Naive thymus-derived CD4-positive, alpha-beta T cell (primary cell): ENCODE data around the gene LHPP. TPM values are rescaled to one million over a fixed set of nuclear protein-coding genes. Genes with fewer than 3 reads are reported as not detected.

Experiments used
- ATAC-seq: fragments of 150-1000 bp; cut with Tn5 transposase; 2 replicates; pipeline ENCODE4 v1.10.0; 2021; ENCODE audit warnings: mild to moderate bottlenecking, moderate library complexity
- CTCF ChIA-PET: fragments of 350-600 bp; sonication (Branson Sonifier 250); formaldehyde crosslinking; loops from one replicate; lab custom pipeline; 2021; ENCODE audit warnings: antibody characterized with exemption; lab: Charles Lee
- POLR2A ChIA-PET: fragments of 350-600 bp; sonication (Branson Sonifier 250); formaldehyde crosslinking; loops from one replicate; lab custom pipeline; 2021; ENCODE audit warnings: antibody characterized with exemption, inconsistent platforms; lab: Charles Lee
- DNase-seq, 9 donors: peaks; one replicate each; pipeline versions ENCODE4 v3.0.0 to v3.0.0-alpha.2; 2020 to 2022; ENCODE audit warnings: mixed read lengths in 1 of 9
- H3K27ac ChIP-seq: one replicate; pipeline ENCODE4 v1.7.0; 2013; ENCODE audit warnings: mild to moderate bottlenecking, low read depth, low read length, moderate library complexity
- H3K27me3 ChIP-seq, 2 donors: one replicate each; pipeline ENCODE4 v1.7.0; 2013; ENCODE audit warnings: low read length in 2 of 2, mild to moderate bottlenecking in 2 of 2, moderate library complexity in 2 of 2; ENCODE audit not compliant: control insufficient read depth in 2 of 2, insufficient read depth in 2 of 2
- H3K36me3 ChIP-seq, 3 experiments: 1 replicate in 2 of 3; 2 replicates in 1 of 3; pipeline ENCODE4 v1.7.0; 2013; ENCODE audit warnings: low read length in 3 of 3, mild to moderate bottlenecking in 3 of 3, moderate library complexity in 1 of 3; ENCODE audit not compliant: insufficient read depth in 3 of 3, control insufficient read depth in 2 of 3
- H3K4me1 ChIP-seq, 2 donors: one replicate each; pipeline ENCODE4 v1.7.0; 2013; ENCODE audit warnings: low read length in 2 of 2, mild to moderate bottlenecking in 2 of 2, moderate library complexity in 1 of 2; ENCODE audit not compliant: control insufficient read depth in 2 of 2, insufficient read depth in 2 of 2
- H3K4me3 ChIP-seq: 2 replicates; pipeline ENCODE4 v1.7.0; 2013; ENCODE audit warnings: mild to moderate bottlenecking, low read length
- H3K9me3 ChIP-seq, 3 experiments: 1 replicate in 2 of 3; 2 replicates in 1 of 3; pipeline ENCODE4 v1.7.0; 2013; ENCODE audit warnings: low read length in 3 of 3; ENCODE audit not compliant: control insufficient read depth in 2 of 3
- H3K27ac Mint-ChIP-seq, 9 donors: one replicate each; pipeline ENCODE4 v1.8.0; 2020 to 2022; ENCODE audit warnings: mixed read lengths in 9 of 9, mild to moderate bottlenecking in 8 of 9, moderate library complexity in 5 of 9, inconsistent platforms in 2 of 9
- H3K27me3 Mint-ChIP-seq, 5 donors: one replicate each; pipeline ENCODE4 v1.8.0; 2021 to 2022; ENCODE audit warnings: mixed read lengths in 5 of 5, mild to moderate bottlenecking in 1 of 5
- H3K36me3 Mint-ChIP-seq, 5 donors: one replicate each; pipeline ENCODE4 v1.8.0; 2020 to 2022; ENCODE audit warnings: mixed read lengths in 5 of 5, mild to moderate bottlenecking in 3 of 5, inconsistent platforms in 1 of 5
- H3K4me1 Mint-ChIP-seq, 7 donors: one replicate each; pipeline ENCODE4 v1.8.0; 2020 to 2022; ENCODE audit warnings: mixed read lengths in 7 of 7, mild to moderate bottlenecking in 3 of 7, inconsistent platforms in 1 of 7
- H3K4me3 Mint-ChIP-seq, 10 donors: one replicate each; pipeline ENCODE4 v1.8.0; 2020 to 2022; ENCODE audit warnings: mild to moderate bottlenecking in 10 of 10, mixed read lengths in 10 of 10, moderate library complexity in 6 of 10, inconsistent platforms in 2 of 10
- H3K9me3 Mint-ChIP-seq, 11 donors: one replicate each; pipeline ENCODE4 v1.8.0; 2020 to 2022; ENCODE audit warnings: mixed read lengths in 11 of 11, mild to moderate bottlenecking in 4 of 11, inconsistent platforms in 1 of 11, moderate library complexity in 1 of 11
- intact Hi-C, 2 donors: fragments of 100-400 bp; cut with micrococcal nuclease; formaldehyde crosslinking; loops; one replicate each; pipeline ENCODE4 v1.15.1; 2023
- polyA plus RNA-seq, 2 donors: library from polyadenylated mRNA; unstranded; fragments of 300-500 nt; fragmentation: Illumina TruSeq; gene quantifications; one replicate each; pipeline ENCODE4 v1.2.3, GENCODE V29; 2021
- total RNA-seq, 6 experiments: library from RNA in 5 of 6; stranded (reverse) in 5 of 6; gene quantifications; 1 replicate in 5 of 6; 2 replicates in 1 of 6; pipeline ENCODE4 v1.2.3 and lab custom pipeline; 2021 to 2026

LHPP gene
- total and polyA plus RNA-seq, 7 experiments from 2014 or later = 19.8 to 31.2 (median 23.4) TPM

GRCh38 chr10:124640056-124640455 lies 178.4 kb downstream of the LHPP start:
- H3K27ac Mint-ChIP-seq = peak overlapping the region in 7 of 9 donors; percentile 75 to 97 (median 84)
- no peaks in the 10 kb centered on the region for H3K9me3 Mint-ChIP-seq
- DNase-seq (no peak), ATAC-seq (no peak)
- intact Hi-C loops = loop anchor here in 1 of 2 donors (10.0 kb wide), 2 partner anchors 165 to 225 kb away; partner anchors contain the start of genes ABRAXAS2 and OAT
- Histone ChIP-seq H3K27ac (no peak overlapping the region), H3K27me3 (no peaks in the 10 kb centered on the region), H3K36me3 (no peaks in the 10 kb centered on the region), H3K4me1 (peaks cover 46 to 55% of the 10 kb centered on the region in 2 donors), H3K9me3 (no peaks in the 10 kb centered on the region), H3K4me3 (no peak overlapping the region)
- H3K4me3 Mint-ChIP-seq = peak overlapping the region in 3 of 10 donors; percentile 52 to 74 (median 66)
- peaks cover 0 to 17% (median 5%) of the 10 kb centered on the region in 5 donors for H3K36me3 Mint-ChIP-seq
- peaks cover 50 to 92% (median 76%) of the 10 kb centered on the region in 7 donors for H3K4me1 Mint-ChIP-seq
- no peaks in the 10 kb centered on the region for H3K27me3 Mint-ChIP-seq
- ChIA-PET CTCF (interaction anchor here (1.5 kb wide), 1 partner anchor 39 kb away, joined by 3 read pairs; no protein-coding TSS in a partner anchor), POLR2A (interaction anchor here (0.8 to 1.2 kb wide), 2 partner anchors 13 to 100 kb away, joined by 3 to 4 read pairs; no protein-coding TSS in a partner anchor)

- Mint-ChIP-seq H3K36me3 (peaks cover 0 to 17% (median 5%) of the 10 kb centered on the region in 5 donors), H3K27me3 (no peaks in the 10 kb centered on the region), H3K9me3 (no peaks in the 10 kb centered on the region), H3K4me3 (peak overlapping the region; percentile 33 to 74 (median 66)), H3K4me1 (peaks cover 50 to 93% (median 77%) of the 10 kb centered on the region in 7 donors), H3K27ac (peak overlapping the region; percentile 74 to 97 (median 84))
- no peak overlapping the region for H3K4me3 ChIP-seq
- no peaks in the 10 kb centered on the region for H3K36me3 ChIP-seq
- peak; percentile 64 for ATAC-seq
- peak overlapping the region; percentile 9 for H3K27ac ChIP-seq
- DNase-seq = no peak
- POLR2A ChIA-PET = interaction anchor here (0.8 to 1.2 kb wide), 2 partner anchors 14 to 99 kb away, joined by 3 to 4 read pairs; no protein-coding TSS in a partner anchor
- H3K4me1 ChIP-seq = peaks cover 52 to 61% of the 10 kb centered on the region in 2 donors
- CTCF ChIA-PET = interaction anchor here (0.6 to 1.5 kb wide), 2 partner anchors 38 to 95 kb away, joined by 3 read pairs; no protein-coding TSS in a partner anchor
- intact Hi-C loops = loop anchor here in 1 of 2 donors (10.0 kb wide), 2 partner anchors 164 to 226 kb away; partner anchors contain the start of genes ABRAXAS2 and OAT
- no peaks in the 10 kb centered on the region for H3K9me3 ChIP-seq
- H3K27me3 ChIP-seq = no peaks in the 10 kb centered on the region
Observed at GRCh38 chr10:124640538-124641231, 179.1 kb downstream of the LHPP start.

GRCh38 chr10:124641282-124642087 lies 179.9 kb downstream of the LHPP start:
- no peaks in the 10 kb centered on the region for H3K27me3 Mint-ChIP-seq
- CTCF ChIA-PET = interaction anchor here (0.6 to 1.5 kb wide), 2 partner anchors 94 to 100 kb away, joined by 3 to 5 read pairs; no protein-coding TSS in a partner anchor
- no peaks in the 10 kb centered on the region for H3K9me3 Mint-ChIP-seq
- peak overlapping the region; percentile 74 to 97 (median 84) for H3K27ac Mint-ChIP-seq
- intact Hi-C loops = loop anchor here in 1 of 2 donors (10.0 kb wide), 2 partner anchors 163 to 227 kb away; partner anchors contain the start of genes ABRAXAS2 and OAT
- no peaks in the 10 kb centered on the region for H3K36me3 ChIP-seq
- H3K36me3 Mint-ChIP-seq = peaks cover 0 to 17% (median 5%) of the 10 kb centered on the region in 5 donors
- peak overlapping the region; percentile 10 for H3K27ac ChIP-seq
- no peak overlapping the region for H3K4me3 ChIP-seq
- POLR2A ChIA-PET = interaction anchor here (1.2 to 3.3 kb wide), 2 partner anchors 99 kb away, joined by 4 to 12 read pairs; no protein-coding TSS in a partner anchor
- ATAC-seq (peak; percentile 78), DNase-seq (peak in 2 of 9 donors; percentile 22 to 25)
- peak overlapping the region; percentile 33 to 74 (median 66) for H3K4me3 Mint-ChIP-seq
- H3K9me3 ChIP-seq = no peaks in the 10 kb centered on the region
- H3K4me1 ChIP-seq = peaks cover 55 to 64% of the 10 kb centered on the region in 2 donors
- H3K4me1 Mint-ChIP-seq = peaks cover 47 to 93% (median 78%) of the 10 kb centered on the region in 7 donors
- H3K27me3 ChIP-seq = no peaks in the 10 kb centered on the region

- H3K27me3 ChIP-seq = no peaks in the 10 kb centered on the region
- DNase-seq = no peak
- peak overlapping the region in 3 of 10 donors; percentile 14 to 74 (median 29) for H3K4me3 Mint-ChIP-seq
- H3K4me1 Mint-ChIP-seq = peaks cover 46 to 93% (median 78%) of the 10 kb centered on the region in 7 donors
- peak; percentile 33 for ATAC-seq
- H3K4me3 ChIP-seq = no peak overlapping the region
- no peaks in the 10 kb centered on the region for H3K9me3 ChIP-seq
- H3K9me3 Mint-ChIP-seq = no peaks in the 10 kb centered on the region
- H3K27me3 Mint-ChIP-seq = no peaks in the 10 kb centered on the region
- H3K36me3 Mint-ChIP-seq = peaks cover 0 to 17% (median 5%) of the 10 kb centered on the region in 5 donors
- no peaks in the 10 kb centered on the region for H3K36me3 ChIP-seq
- ChIA-PET POLR2A (interaction anchor here (3.3 kb wide), 1 partner anchor 99 kb away, joined by 12 read pairs; no protein-coding TSS in a partner anchor), CTCF (interaction anchor here (1.5 to 9.6 kb wide), 2 partner anchors 77 to 99 kb away, joined by 5 to 131 read pairs; no protein-coding TSS in a partner anchor)
- H3K27ac Mint-ChIP-seq = peak overlapping the region; percentile 18 to 97 (median 84)
- no peak overlapping the region for H3K27ac ChIP-seq
- intact Hi-C loops = loop anchor here in 1 of 2 donors (10.0 kb wide), 2 partner anchors 163 to 227 kb away; partner anchors contain the start of genes ABRAXAS2 and OAT
- peaks cover 55 to 64% of the 10 kb centered on the region in 2 donors for H3K4me1 ChIP-seq
Observed at GRCh38 chr10:124642088-124642710, 180.6 kb downstream of the LHPP start.

- POLR2A ChIA-PET = interaction anchor here (0.8 to 3.3 kb wide), 4 partner anchors 30 to 97 kb away, joined by 3 to 12 read pairs (median 5); no protein-coding TSS in a partner anchor
- H3K27ac ChIP-seq = no peak overlapping the region
- peaks cover 43 to 93% (median 84%) of the 10 kb centered on the region in 7 donors for H3K4me1 Mint-ChIP-seq
Observed at GRCh38 chr10:124643330-124644009, 181.8 kb downstream of the LHPP start.

More at GRCh38 chr10:124643330-124644009, 181.8 kb downstream of the LHPP start:
- no peaks in the 10 kb centered on the region for H3K27me3 ChIP-seq
- no peak overlapping the region for H3K4me3 ChIP-seq
- intact Hi-C loops = loop anchor here in 1 of 2 donors (10.0 kb wide), 2 partner anchors 161 to 229 kb away; partner anchors contain the start of genes ABRAXAS2 and OAT
- Mint-ChIP-seq H3K36me3 (peaks cover 0 to 17% (median 5%) of the 10 kb centered on the region in 5 donors), H3K27ac (peak overlapping the region in 5 of 9 donors; percentile 23 to 97 (median 79)), H3K9me3 (no peaks in the 10 kb centered on the region), H3K4me3 (no peak overlapping the region), H3K27me3 (no peaks in the 10 kb centered on the region)
- DNase-seq (no peak), ATAC-seq (no peak)
- CTCF ChIA-PET = interaction anchor here (1.1 to 9.6 kb wide), 2 partner anchors 45 to 76 kb away, joined by 3 to 131 read pairs; no protein-coding TSS in a partner anchor
- H3K4me1 ChIP-seq = peaks cover 61 to 71% of the 10 kb centered on the region in 2 donors
- no peaks in the 10 kb centered on the region for H3K9me3 ChIP-seq
- no peaks in the 10 kb centered on the region for H3K36me3 ChIP-seq
